ENCODE measurements around the gene AFAP1.

AFAP1 gene

GRCh38 chr4:7863911-7864681 lies 75.6 kb downstream of the AFAP1 start:
- no peak for DNase-seq

GRCh38 chr4:7862561-7863192 lies 77.0 kb downstream of the AFAP1 start:
- no peak for DNase-seq

GRCh38 chr4:7861440-7861881 lies 78.2 kb downstream of the AFAP1 start:
- DNase-seq = no peak

- DNase-seq = no peak
Observed at GRCh38 chr4:7860600-7861163, 79.0 kb downstream of the AFAP1 start.

GRCh38 chr4:7859326-7859725 lies 80.3 kb downstream of the AFAP1 start:
- no peak for DNase-seq

GRCh38 chr4:7858498-7858897 lies 81.2 kb downstream of the AFAP1 start:
- no peak for DNase-seq

- no peak for DNase-seq
Observed at GRCh38 chr4:7857993-7858392, 81.7 kb downstream of the AFAP1 start.

GRCh38 chr4:7857238-7857701 lies 82.4 kb downstream of the AFAP1 start:
- DNase-seq = no peak

GRCh38 chr4:7855731-7856130 lies 83.9 kb downstream of the AFAP1 start:
- DNase-seq = no peak

- DNase-seq = no peak
Observed at GRCh38 chr4:7854697-7855370, 84.8 kb downstream of the AFAP1 start.

- DNase-seq = no peak
Observed at GRCh38 chr4:7854216-7854615, 85.4 kb downstream of the AFAP1 start.

GRCh38 chr4:7853271-7853670 lies 86.4 kb downstream of the AFAP1 start:
- no peak for DNase-seq

GRCh38 chr4:7852568-7853185 lies 87.0 kb downstream of the AFAP1 start:
- DNase-seq = no peak

GRCh38 chr4:7850489-7850888 lies 89.2 kb downstream of the AFAP1 start:
- no peak for DNase-seq

GRCh38 chr4:7847206-7847605 lies 92.5 kb downstream of the AFAP1 start:
- no peak for DNase-seq

GRCh38 chr4:7845493-7846128 lies 94.0 kb downstream of the AFAP1 start:
- DNase-seq = peak; percentile 25

- no peak for DNase-seq
Observed at GRCh38 chr4:7844594-7844991, 95.1 kb downstream of the AFAP1 start.

- peak; percentile 37 for DNase-seq
Observed at GRCh38 chr4:7843831-7844593, 95.6 kb downstream of the AFAP1 start.

GRCh38 chr4:7842384-7843279 lies 97.0 kb downstream of the AFAP1 start:
- DNase-seq = no peak

GRCh38 chr4:7841894-7842293 lies 97.8 kb downstream of the AFAP1 start:
- no peak for DNase-seq

GRCh38 chr4:7841071-7841470 lies 98.6 kb downstream of the AFAP1 start:
- DNase-seq = no peak

Data from NCI-H69 (cell line).